Putamen (tissue), 1 donor: ENCODE measurements around the gene HEXIM2.

Source experiments
- DNase-seq: peaks from one replicate; pipeline ENCODE4 v3.0.0-alpha.2; 2016; ENCODE audit warnings: low spot score

Gene HEXIM2

DNA sequence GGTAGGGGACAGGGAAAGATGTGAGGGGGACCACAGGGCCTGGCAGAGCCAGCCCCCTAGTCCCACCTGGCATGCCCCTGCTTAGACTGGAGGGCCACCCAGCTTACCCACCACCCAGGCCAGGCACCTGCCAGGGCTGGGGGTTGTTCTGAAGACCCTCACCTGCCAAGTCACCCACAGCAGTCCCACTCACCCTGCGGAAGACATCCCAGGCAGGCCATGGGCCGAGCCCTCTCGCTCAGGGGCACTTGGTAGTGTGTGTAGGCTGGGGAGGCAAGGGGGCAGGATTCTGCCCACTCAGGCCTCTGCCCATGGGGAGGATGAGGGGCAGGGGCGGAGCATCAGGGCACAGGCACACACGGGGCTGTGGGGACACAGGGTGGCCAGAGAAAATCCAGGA is 33.3 kb upstream of the HEXIM2 start:
- no peak for DNase-seq

DNA sequence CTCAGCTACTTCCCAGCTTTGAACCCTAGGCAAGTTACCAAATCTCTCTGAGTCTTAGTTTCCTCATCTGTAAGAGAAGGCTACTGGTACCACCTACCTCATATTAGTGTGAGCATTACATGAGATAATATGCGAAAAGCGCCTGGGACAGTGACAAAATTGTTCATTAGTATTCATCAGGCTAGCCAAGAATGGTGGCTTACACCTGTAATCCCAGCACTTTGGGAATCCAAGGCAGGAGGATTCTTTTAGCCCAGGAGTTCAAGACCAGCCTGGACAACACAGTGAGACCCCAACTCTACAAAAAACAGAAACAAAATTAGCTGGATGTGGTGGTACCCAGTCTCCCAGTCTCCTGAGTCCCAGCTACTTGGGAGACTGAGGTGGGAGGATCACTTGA is 32.7 kb upstream of the HEXIM2 start:
- DNase-seq: no peak

DNA sequence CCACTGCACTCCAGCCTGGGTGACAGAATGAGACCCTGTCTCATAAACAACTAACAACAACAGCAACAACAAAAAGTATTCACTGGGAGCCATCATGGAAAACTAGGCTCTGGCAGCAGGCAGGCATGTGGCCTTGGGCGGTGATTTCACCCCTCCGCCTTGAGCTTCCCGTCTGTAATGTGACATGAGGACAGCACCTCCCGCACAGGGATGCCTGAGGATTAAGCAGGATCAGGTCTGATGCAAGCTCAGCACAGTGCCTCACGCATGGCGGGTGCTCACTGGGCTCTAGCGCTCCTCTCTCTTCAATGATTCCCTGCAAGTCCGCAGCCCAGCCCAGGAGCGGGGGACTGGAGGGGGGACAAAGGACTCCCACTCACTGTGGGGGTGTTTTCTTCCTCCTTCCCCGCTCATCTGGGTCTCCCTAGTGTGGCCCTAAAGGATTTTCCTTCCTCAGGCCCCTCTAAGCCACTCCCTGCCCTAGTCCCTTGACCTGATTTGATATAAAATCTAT is 32.2 kb upstream of the HEXIM2 start:
- no peak for DNase-seq

DNA sequence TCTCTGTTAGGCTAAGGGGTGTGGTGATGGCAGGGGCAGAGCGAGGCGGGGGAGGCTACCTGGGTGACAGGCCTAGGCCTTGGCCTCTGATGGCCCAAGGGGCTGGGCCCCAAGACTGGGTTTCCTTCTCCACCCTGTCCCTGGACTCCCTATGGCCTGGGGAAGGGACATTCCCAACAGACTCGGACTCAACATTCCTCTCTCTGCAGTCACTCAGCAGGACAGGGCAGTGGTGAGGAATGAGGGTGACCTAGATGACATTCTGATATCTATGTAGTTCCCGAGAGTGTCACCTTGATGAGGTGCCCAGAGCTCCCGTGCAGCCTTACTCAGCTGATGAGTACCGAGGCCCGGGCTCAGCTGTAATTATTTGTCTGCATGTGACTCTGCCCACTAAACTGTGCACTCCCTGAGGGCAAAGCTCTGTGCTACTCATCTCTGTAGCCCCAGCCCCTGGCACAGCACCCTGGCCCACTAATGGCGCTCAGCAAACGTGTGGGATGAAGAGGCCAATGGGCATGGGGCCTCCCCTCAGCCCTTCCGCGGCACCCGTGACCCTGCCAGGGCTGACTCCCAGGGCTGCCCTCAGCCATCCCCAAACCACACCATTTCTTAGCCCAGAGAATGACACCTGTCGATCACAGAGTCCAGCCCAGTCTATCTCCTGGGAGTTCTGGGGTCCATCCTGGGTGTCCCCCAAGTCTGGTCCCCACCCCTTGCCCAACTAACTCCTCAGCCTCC is 31.6 kb upstream of the HEXIM2 start:
- DNase-seq: no peak

DNA sequence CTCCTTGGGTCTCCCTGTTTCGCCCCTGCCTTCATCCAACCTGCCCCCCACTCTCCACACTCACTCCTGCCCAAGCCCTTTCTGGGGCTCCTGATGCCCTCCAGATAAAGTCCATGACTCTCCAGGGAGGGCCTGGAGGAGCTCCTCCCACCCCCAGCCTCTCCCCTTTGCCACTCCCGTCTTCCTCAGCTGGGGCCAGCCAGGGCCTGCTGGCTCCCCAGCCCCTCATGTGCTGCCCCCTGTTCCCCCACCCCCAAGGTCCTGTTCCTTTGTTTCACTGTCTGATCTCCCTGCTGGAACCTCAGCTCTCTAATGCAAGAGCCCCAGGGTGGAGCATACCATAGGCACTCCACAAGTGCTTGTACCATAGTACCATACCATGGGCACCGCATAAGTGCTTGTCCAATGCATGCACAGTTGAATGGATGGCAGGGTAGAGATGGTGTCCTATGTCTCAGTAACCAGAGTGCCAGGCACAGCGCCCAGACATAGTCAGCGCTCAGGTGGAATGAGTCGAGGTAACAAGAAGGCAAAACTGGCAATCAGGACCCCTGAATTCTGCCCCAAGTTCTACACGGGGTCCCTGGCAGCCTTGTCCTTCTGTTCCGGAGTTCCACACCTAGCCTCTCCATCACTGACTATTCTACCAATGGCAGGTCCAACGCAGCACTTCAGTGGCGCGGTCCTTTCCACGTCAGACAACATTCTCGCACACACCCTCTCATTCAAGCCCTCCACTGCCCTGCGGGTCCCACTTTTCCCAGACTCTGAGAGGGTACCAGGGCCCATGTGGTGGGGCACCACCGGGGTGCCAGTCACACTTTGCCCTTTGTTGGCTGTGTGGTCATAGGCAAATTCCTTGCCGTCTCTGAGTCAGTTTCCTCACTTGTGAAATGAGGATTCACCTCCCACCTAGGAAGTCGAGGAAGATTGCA is 30.7 kb upstream of the HEXIM2 start:
- no peak for DNase-seq

DNA sequence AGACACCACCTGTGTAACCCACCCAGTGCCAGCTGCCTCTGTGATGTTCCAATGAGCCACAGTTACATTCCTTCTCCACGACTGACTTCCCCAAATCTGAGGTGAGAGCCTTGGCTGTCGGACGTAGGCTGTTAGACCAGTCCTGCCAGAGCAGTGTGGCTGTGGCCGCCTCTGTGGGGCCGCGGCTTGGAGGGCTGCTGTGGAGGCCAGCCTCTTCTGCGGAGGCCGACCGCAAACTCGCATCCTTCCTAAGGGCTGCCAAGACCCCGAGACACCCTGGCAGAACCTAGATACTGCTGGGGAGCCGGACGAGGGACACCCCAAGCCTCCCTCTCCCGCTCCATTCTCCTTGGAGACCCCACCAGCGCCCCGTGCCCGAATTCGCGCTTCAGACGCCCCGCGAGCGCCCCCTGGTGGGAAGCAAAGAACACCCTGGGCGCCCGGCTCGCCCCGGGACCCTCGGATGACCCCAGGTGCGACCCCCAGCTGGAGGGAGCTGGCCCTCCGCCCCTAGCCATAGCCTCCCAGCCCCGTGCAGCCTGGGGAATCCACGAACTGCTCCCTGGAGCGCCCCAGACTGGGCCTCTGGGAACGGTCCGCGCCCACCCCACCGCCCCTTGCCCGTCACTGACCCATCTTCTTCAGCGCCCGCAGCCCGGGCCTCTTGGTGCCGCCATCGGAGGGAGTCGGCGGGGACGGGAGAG is 29.9 kb upstream of the HEXIM2 start:
- DNase-seq: no peak

DNA sequence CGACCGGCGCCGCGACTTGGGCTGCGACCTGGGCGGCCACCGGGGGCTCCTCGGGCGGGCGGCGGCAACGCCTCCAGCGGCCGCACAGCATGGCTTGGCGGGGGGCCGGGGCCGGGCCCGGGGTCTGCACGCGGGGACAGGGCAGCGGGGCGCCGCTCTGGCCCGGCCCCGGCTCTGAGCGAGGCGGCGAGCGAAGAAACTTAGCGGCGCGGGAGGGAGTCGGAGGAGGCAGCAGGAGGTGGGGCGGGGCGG is 29.4 kb upstream of the HEXIM2 start, which contains the start of gene PLCD3:
Gene PLCD3, minus strand, starts transcription at position 196 of the 252 bp plus-strand sequence. Its CDS starts 105 bp downstream, at position 91.
- DNase-seq: no peak

DNA sequence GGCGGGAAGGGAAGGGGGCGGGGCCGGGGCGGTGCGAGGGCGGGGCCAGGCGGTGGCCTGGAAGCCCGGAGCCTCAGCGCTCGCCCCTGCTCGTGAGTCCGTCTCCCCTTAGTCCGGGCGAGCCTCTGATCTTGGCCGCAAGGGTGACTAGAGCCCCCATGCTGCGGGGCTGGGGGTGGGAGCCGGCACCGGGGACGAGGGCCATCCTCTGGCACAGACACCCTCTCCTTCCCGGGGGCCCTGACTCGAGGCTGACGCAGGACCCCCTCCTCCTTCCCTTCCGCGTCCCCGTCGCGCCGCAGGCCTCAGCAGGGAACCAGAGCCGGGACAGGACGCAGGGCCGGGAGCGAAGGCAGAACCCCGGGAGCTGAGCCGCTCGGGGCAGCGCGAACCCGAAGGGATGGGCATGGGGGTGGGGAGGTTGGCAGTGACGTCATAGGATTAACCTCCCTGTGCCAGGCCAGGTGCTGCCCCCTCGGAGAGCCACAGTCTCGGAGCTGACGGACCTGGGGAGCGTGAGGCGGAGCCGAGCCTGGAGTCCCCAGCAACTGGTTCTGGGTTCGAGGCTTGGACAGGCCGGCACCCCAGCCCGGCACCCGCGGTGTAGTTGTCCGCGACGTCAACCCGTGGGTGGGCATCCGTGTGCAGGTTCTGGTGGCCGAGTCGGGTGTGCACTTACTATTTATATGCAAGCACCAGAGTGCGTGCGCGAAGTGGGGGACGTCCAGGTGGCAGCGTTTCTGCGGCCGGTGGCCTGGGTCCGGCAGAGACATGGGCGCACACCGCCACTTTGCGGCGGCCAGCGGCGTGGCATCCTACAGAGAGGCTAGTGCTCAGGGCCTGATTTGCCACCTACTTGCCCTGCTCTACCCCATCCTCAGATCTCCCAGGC is 28.9 kb upstream of the HEXIM2 start:
- peak; percentile 70 for DNase-seq

DNA sequence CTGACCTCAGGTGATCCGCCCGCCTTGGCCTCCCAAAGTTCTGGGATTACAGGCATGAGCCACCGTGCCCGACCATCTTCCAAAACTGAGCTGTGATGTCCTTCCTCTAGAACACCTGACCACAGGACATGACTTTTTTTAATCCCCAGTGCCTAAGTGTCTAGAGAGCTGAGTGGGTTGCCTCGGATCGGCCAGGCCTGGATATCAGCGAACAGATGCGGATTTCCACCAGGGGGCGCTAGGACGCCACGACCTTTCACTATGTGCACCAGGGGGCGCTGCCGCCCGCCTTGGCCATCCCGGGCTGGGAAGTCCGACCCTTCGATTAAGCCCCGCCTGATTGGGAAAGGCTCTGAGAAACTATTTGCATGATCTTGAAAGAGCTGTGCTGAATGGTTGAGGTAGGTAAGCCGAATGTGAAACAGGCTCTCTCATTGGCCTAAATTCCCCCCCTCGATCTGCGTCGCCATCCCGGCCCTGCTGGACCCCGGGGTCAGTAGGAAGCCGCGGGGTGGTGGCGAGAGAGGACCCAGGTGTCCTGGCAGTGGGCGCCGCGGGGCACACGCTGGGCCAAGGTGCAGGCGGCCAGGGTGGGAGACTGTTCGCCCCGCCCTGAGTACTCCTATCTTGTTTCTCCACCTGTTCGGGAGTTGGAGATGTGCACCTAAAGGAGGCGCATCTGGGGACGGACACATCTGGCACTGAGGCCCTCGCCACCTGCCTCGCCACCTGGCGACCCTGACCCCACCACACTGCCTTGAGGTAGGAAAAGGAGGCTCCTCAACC is 26.3 kb upstream of the HEXIM2 start, which contains the start of gene ACBD4:
Gene ACBD4, plus strand, starts transcription at position 496 of the 786 bp plus-strand sequence. CDS start 458 bp downstream, outside the sequence.
- DNase-seq: peak; percentile 96

DNA sequence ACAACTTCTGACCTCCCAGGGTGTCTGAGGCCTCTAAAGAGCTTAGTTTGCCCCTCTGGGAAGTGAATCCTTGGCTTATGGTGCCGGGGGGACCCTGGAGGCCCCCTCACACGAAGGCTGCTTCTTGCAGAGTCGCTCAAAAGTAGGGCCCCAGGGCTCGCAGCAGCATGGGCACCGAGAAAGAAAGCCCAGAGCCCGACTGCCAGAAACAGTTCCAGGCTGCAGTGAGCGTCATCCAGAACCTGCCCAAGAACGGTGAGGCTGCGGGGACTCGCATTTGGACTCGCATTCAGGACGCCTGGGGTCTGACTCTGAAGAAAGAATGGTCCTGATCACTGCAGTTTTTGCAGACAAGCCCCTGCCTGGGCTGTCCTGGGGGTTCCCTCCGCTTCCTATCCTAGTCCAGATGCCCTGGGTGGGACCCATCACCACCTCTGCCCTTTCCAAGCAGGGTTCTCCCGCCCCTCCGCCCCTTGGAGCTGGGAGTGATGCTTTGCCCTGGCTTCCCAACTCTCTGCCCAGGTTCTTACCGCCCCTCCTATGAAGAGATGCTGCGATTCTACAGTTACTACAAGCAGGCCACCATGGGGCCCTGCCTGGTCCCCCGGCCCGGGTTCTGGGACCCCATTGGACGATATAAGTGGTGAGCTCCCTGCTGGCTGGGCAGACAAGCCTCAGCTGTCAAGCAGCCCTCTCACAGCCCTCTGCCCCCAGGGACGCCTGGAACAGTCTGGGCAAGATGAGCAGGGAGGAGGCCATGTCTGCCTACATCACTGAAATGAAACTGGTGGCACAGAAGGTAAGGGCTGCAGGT is 25.5 kb upstream of the HEXIM2 start:
- DNase-seq: no peak

DNA sequence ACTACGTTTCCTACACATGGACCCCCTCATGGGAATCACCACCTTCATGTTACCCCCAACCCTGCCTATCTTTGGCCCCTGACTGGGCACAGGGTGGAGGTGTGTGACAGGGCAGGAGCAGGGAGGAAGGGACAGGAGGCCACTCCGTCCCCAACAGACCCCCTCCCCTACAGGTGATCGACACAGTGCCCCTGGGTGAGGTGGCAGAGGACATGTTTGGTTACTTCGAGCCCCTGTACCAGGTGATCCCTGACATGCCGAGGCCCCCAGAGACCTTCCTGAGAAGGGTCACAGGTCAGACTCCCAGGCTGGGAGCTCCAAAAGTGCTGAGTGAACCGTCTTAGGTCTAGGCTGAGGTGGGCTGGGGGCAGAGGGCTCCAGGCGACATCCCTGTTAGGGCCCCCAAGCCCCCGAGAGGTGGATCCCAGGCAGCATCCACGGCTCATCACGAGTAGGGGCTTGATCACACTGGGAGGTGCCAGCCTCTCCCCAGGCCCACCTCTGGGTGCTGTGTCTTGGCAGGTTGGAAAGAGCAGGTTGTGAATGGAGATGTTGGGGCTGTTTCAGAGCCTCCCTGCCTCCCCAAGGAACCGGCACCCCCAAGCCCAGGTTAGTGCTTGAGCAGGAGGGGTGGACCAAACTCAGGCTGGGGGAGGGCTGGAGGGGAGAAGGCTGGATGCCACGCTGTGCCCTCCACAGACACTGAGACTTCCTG is 24.7 kb upstream of the HEXIM2 start:
- no peak for DNase-seq

DNA sequence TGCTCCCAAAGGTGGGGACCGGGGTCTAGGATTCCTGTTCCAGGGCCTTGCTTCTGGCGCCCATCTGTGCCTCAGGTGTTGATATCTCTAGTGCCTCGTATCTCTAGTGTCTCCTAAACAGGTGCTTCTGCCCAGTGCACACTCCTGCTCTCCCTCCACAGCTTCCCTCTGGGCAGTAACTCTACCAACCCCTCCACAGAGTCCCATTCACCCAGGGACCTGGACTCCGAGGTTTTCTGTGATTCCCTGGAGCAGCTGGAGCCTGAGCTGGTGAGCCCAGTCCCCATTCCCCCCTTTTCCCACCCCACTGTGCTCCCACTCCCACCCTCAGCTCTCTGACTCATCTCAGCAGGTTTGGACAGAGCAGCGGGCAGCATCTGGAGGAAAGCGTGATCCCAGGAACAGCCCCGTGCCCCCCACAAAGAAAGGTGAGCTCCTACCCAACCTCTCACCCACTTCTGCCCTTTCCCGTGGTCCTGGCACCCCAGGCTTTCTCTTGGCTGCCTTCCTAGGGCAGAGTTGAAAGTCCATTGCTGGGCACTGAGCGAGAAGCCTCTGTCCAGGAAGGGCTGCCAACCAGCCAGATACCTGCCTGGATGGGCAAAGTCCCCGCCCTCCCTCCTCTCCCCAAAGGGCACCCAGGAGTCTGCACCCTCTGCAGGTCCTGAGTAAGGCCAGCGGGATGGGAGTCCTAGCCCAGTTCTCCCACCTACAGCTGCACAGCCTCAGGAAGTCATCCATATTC is 23.9 kb upstream of the HEXIM2 start:
- DNase-seq: no peak

DNA sequence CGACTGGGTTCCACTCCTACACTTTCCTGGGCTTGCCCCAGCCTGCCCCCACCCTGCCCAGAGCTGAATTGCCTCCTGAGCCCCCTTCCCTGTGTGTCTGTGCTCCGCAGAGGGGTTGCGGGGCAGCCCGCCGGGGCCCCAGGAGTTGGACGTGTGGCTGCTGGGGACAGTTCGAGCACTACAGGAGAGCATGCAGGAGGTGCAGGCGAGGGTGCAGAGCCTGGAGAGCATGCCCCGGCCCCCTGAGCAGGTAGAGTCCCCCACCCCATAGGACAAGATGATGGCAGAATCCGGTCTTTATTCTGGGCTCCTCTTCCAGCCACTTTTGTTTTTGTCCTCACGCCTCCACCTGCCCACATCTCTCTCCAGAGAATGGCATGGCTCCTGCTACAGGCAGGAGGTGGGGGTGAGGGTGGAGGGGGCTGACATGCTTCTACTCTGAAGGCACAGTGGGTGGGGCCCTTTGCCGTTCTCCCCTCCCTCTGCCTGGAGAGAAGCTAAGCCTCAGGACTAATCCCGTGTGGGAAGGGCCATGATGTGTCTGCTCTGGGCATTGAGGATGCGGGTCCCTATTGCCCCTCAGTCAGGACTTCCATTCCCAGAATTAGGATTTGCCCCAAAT is 22.7 kb upstream of the HEXIM2 start:
- DNase-seq: no peak

DNA sequence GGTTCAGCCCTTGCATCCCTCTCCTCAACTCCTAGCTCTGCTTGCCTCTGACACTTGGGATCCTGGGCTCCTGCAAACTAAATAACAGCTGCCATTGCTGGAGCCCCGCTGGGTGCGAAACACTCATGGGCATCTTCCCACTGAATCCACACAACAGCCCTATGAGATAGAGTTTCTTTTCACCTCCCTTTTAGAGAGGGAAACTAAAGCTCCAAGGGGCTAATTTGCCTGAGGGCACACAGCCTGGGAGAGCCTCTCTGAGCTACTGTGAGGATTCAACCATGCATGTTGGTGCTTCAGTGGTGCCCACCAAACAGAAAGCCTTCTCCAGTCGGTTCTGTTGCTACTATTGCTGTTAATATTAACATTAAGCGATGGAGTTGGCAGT is 22.1 kb upstream of the HEXIM2 start:
- no peak for DNase-seq

DNA sequence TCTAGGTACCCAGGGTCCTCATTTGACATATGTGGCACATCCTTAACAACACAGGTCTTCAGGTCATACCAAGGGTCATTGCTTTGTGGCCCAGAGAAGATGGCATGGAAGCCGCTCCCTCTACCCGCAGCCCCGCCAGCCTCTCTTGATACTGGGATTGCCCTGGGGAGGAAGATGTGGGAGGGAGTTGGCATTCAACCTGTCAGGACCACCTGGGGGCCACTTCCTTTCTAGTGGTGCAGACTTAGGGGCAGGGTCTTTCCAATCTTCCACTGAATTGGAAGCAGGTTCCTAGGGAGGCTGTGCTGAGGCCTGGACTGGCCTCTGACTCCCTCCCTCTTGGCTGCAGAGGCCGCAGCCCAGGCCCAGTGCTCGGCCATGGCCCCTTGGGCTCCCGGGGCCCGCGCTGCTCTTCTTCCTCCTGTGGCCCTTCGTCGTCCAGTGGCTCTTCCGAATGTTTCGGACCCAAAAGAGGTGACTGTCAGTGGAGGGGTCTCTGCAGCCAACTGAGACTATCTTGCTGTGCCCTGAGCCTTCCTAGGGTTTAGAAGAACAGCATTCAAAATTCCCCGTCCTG is 18.5 kb upstream of the HEXIM2 start:
- DNase-seq: no peak

DNA sequence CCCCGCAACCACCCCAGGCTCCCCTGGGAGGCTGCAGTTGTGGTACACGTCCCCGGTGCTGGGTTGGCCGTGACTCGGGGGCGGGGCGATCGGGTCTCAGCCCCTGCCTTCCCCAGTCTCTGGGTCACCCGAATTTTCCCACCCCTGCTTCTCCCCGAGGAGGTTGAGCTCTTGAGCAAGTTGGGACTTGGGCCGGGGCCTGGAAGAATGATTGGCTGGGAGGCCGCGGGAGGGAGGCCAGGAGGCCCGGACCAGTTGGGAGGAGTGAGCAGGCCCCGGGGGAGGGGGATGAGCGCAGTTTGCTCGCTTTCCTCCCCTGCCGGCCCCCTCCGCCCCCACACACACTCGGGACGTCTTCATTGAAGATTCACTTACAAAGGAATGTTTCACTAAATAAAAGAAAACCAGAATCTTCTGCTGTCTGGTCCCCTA is 17.9 kb upstream of the HEXIM2 start:
- DNase-seq: peak; percentile 67
